ENCODE measurements around the gene STYXL1. TPM values are rescaled to one million over a fixed set of nuclear protein-coding genes. Genes with fewer than 3 reads are reported as not detected.

Gene STYXL1
- total and polyA plus RNA-seq, 4 donors: 16.4 to 27.5 (median 17.1) TPM

- Histone ChIP-seq H3K9ac (ENCODE audit: low read depth in 1 of 2, low read length in 2 of 2) (no peak overlapping the region), H3K4me3 (ENCODE audit: low read depth in 1 of 3, low read length in 3 of 3) (no peak overlapping the region), H3K9me3 (ENCODE audit: control insufficient read depth in 4 of 4, low read length in 3 of 4) (no peaks in the 10 kb centered on the region), H3K4me1 (ENCODE audit: control insufficient read depth in 4 of 4, insufficient read depth in 4 of 4, low read length in 3 of 4) (peaks cover 3 to 17% (median 11%) of the 10 kb centered on the region in 4 donors), H3K36me3 (ENCODE audit: control insufficient read depth in 4 of 4, insufficient read depth in 3 of 4, low read depth in 1 of 4, low read length in 3 of 4) (peaks cover 0 to 2% (median 0%) of the 10 kb centered on the region in 4 donors), H3K27ac (ENCODE audit: low read depth in 1 of 2, low read length in 2 of 2) (no peak overlapping the region), H3K27me3 (ENCODE audit: control insufficient read depth in 4 of 4, insufficient read depth in 4 of 4, low read length in 3 of 4) (no peaks in the 10 kb centered on the region)
- 96% methylated on average over 7 of the region's 7 CpGs for WGBS
- no peak for TF ChIP-seq JUND (IDR thresholded peaks at IDR 0.05)
- TF ChIP-seq YY1 (IDR thresholded peaks at IDR 0.05): no peak
- no peak for TF ChIP-seq FOXA1 (IDR thresholded peaks at IDR 0.05)
- TF ChIP-seq RAD21 (IDR thresholded peaks at IDR 0.05): no peak
- TF ChIP-seq, protein P1, sequence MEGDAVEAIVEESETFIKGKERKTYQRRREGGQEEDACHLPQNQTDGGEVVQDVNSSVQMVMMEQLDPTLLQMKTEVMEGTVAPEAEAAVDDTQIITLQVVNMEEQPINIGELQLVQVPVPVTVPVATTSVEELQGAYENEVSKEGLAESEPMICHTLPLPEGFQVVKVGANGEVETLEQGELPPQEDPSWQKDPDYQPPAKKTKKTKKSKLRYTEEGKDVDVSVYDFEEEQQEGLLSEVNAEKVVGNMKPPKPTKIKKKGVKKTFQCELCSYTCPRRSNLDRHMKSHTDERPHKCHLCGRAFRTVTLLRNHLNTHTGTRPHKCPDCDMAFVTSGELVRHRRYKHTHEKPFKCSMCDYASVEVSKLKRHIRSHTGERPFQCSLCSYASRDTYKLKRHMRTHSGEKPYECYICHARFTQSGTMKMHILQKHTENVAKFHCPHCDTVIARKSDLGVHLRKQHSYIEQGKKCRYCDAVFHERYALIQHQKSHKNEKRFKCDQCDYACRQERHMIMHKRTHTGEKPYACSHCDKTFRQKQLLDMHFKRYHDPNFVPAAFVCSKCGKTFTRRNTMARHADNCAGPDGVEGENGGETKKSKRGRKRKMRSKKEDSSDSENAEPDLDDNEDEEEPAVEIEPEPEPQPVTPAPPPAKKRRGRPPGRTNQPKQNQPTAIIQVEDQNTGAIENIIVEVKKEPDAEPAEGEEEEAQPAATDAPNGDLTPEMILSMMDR (IDR thresholded peaks at IDR 0.05; ENCODE audit: low read depth, low read length, missing input control): no peak
- TF ChIP-seq REST (IDR thresholded peaks at IDR 0.05): no peak
- TF ChIP-seq HNF4A (conservative IDR thresholded peaks at IDR 0.05): no peak
- TF ChIP-seq MAX (IDR thresholded peaks at IDR 0.05): no peak
- no peak for DNase-seq (ENCODE audit: low spot score)
Measured at GRCh38 chr7:76044375-76044865, 3.4 kb downstream of the STYXL1 start.

GRCh38 chr7:76040126-76040525, 7.7 kb downstream of the STYXL1 start:
- no peaks in the 10 kb centered on the region for H3K27me3 ChIP-seq (ENCODE audit: control insufficient read depth in 4 of 4, insufficient read depth in 4 of 4, low read length in 3 of 4)
- H3K9ac ChIP-seq (ENCODE audit: low read depth in 1 of 2, low read length in 2 of 2): no peak overlapping the region
- WGBS: 92% methylated on average over 6 of the region's 6 CpGs
- H3K4me1 ChIP-seq (ENCODE audit: control insufficient read depth in 4 of 4, insufficient read depth in 4 of 4, low read length in 3 of 4): no peaks in the 10 kb centered on the region
- peaks cover 0 to 2% (median 0%) of the 10 kb centered on the region in 4 donors for H3K36me3 ChIP-seq (ENCODE audit: control insufficient read depth in 4 of 4, insufficient read depth in 3 of 4, low read depth in 1 of 4, low read length in 3 of 4)
- no peak for DNase-seq (ENCODE audit: low spot score)
- H3K4me3 ChIP-seq (ENCODE audit: low read depth in 1 of 3, low read length in 3 of 3): no peak overlapping the region
- H3K27ac ChIP-seq (ENCODE audit: low read depth in 1 of 2, low read length in 2 of 2): no peak overlapping the region
- no peaks in the 10 kb centered on the region for H3K9me3 ChIP-seq (ENCODE audit: control insufficient read depth in 4 of 4, low read length in 3 of 4)
- no peak for TF ChIP-seq HNF4G (IDR thresholded peaks at IDR 0.05)
- TF ChIP-seq, protein P2, sequence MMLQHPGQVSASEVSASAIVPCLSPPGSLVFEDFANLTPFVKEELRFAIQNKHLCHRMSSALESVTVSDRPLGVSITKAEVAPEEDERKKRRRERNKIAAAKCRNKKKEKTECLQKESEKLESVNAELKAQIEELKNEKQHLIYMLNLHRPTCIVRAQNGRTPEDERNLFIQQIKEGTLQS (IDR thresholded peaks at IDR 0.05): no peak
- TF ChIP-seq FOXA1 (IDR thresholded peaks at IDR 0.05): no peak
- TF ChIP-seq, protein P1 (IDR thresholded peaks at IDR 0.05; ENCODE audit: low read depth, low read length, missing input control): no peak
- no peak for TF ChIP-seq GABPA (IDR thresholded peaks at IDR 0.05 in 1 of 2, conservative IDR thresholded peaks at IDR 0.05 in 1 of 2)
- no peak for TF ChIP-seq NR2F2 (IDR thresholded peaks at IDR 0.05)
- no peak for TF ChIP-seq REST (IDR thresholded peaks at IDR 0.05)
- TF ChIP-seq RXRA (IDR thresholded peaks at IDR 0.05): no peak
- no peak for TF ChIP-seq EGR1 (IDR thresholded peaks at IDR 0.05; ENCODE audit: low read depth in 2 of 2)
- TF ChIP-seq SP1 (IDR thresholded peaks at IDR 0.05): no peak
- TF ChIP-seq, protein P3, sequence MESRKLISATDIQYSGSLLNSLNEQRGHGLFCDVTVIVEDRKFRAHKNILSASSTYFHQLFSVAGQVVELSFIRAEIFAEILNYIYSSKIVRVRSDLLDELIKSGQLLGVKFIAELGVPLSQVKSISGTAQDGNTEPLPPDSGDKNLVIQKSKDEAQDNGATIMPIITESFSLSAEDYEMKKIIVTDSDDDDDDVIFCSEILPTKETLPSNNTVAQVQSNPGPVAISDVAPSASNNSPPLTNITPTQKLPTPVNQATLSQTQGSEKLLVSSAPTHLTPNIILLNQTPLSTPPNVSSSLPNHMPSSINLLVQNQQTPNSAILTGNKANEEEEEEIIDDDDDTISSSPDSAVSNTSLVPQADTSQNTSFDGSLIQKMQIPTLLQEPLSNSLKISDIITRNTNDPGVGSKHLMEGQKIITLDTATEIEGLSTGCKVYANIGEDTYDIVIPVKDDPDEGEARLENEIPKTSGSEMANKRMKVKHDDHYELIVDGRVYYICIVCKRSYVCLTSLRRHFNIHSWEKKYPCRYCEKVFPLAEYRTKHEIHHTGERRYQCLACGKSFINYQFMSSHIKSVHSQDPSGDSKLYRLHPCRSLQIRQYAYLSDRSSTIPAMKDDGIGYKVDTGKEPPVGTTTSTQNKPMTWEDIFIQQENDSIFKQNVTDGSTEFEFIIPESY (IDR thresholded peaks at IDR 0.05): no peak
- no peak for TF ChIP-seq YY1 (IDR thresholded peaks at IDR 0.05)
- no peak for TF ChIP-seq JUND (IDR thresholded peaks at IDR 0.05)
- no peak for TF ChIP-seq FOXA2 (IDR thresholded peaks at IDR 0.05)
- no peak for TF ChIP-seq HNF4A (conservative IDR thresholded peaks at IDR 0.05)
- no peak for TF ChIP-seq RAD21 (IDR thresholded peaks at IDR 0.05)
- TF ChIP-seq MAX (IDR thresholded peaks at IDR 0.05): no peak

Data from liver (tissue), 9 donors.